GM19193 (cell line): Measurements from ENCODE around the gene CTIF.

Experiments
- POLR2A ChIP-seq: IDR thresholded peaks from 4 replicates; pipeline ENCODE4 v1.6.1; 2011; ENCODE audit not compliant: insufficient read depth, insufficient read length; ENCODE audit errors: extremely low read depth

CTIF gene

DNA sequence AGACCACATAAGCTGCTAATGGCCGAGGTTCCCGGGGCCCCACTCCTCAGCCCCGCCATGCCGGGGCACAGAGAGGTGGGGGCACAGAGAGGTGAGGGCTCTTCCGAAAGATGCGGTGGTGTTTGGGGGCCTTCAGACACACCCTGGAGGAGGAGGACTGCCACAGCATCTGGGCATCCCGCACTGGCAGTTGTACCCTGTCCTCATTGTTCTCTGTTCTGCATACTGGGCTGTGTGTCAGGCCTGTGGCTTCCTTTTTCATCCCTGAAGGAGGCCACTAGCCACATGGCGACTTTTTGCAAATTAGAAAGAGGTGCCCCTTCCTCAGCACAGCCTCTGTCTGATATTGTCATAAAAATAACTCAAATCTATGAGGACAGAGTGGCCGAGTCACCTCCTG is 150.1 kb downstream of the CTIF start:
- no peak for TF ChIP-seq POLR2A

DNA sequence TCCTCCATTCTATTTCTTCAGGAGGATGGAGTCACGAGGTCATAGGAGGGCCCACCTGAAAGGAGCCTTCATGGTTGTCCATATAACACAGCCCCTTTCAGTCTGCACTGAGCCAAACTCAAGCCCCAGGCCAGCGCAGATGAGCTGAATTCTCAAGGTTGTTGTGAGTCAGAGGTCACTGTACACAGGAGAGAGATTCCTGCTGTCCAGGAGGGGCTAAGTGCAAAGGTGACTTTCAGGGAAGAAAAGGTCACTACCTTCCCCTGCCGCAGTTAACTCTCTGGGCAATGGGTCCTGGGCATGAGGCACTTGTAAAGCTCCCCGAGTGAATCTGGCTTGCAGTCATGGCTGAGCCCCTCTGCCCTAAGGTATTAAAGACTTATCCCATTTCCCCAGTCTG is 150.7 kb downstream of the CTIF start:
- no peak for TF ChIP-seq POLR2A

DNA sequence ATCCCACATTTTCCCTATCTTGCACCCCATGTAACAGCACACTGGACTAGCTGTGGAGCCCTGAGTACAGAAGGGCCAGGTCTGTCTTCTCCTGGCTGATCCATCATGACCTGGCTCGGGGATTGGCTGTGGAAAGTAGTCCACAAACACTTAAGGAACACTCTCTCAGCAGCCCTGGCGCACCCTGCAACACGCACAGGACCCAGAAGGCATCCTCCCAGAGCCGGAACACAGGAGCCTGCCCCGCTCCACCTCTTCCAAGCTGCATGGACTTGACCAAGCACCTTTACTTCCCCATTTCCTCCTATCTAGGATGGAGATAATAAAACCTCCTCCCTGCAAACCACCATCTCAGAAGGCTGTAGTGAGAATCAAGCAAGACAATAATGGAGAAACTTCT is 151.7 kb downstream of the CTIF start:
- no peak for TF ChIP-seq POLR2A

DNA sequence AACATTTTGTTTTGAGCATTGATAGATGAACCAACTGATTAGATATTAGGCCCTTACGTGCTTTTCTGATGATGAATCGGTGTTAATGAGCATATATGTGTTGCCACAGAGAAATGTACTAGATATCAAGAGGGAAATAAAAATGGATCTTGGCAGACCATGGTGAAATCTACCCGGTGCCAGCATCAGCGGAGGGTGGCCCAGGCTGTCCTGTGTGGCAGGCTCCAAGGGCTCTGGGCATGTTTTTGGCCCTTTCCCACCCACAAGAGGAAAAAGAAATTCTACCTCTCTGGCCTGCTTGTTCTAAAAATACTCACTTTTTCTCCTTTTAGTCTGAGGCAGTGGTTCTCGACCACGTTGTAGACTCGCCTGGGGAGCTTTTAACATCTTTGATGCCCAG is 154.2 kb downstream of the CTIF start:
- TF ChIP-seq POLR2A: no peak

DNA sequence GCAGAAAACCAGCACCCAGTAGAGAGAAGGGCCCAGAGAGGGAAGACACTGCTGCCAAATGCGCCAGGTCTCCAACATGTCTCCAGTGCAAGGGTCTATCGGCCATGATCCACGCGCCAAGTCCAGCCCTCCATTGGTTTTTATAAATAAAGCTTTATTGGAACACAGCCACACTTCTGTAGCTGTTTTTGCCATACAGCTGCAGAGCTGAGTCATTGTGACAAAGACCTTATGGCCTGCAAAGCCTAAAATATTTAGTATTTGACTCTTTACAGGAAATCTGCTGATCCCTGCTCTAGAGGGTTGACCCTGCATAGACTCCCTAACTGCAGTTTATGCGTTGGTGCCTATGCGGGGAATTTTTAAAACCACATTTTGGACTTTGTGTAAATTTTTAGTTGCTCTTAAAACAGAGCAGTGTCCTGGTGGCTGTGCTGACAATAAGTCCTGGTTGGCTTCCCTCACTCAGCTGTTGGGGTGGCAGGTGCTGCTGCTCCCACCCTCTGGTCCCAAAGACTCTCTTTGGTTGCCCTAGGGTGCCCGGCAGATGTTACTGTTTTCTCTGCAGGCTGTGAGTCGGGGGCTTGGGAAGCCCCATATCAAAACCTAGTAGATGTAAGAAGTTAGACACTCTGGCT is 154.9 kb downstream of the CTIF start:
- TF ChIP-seq POLR2A: no peak

DNA sequence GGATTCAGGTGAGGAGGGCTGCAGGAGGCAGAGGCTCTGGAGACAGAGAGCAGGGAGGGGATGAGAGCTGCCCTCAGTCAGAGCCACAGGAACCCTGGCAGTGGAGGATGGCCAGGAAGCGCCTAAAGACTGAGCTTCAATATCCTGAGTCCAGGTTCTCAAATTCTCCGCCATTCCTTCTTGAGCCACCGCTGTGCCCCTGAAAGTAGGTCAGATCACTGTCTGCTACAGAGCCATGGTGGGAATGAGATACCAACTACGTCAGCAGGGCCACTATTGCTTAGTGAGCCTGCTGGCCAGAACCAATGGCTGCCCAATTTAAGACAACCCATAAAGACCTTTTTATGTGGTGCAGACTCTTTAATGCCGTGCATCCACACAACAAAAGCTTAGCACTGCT is 155.5 kb downstream of the CTIF start:
- TF ChIP-seq POLR2A: no peak

DNA sequence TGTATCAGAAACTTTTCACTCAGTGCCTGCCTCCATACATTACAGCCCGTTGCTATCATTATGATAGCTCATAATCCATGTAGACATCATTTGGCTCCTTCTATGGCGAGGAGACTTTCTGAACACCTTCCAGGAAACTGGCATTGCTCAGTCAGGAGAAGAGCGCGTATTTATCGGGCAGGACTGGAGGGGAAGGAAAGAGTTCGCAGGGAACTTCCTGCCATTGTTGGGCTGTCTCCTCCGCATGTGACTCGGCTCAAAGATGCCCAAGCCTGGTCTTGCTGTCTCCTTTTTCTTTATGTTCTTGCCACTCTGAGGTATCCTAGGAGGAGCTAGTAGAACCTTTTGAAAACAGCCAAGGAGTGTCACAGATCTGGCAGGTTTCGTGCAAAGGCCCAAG is 156.8 kb downstream of the CTIF start:
- TF ChIP-seq POLR2A: no peak

DNA sequence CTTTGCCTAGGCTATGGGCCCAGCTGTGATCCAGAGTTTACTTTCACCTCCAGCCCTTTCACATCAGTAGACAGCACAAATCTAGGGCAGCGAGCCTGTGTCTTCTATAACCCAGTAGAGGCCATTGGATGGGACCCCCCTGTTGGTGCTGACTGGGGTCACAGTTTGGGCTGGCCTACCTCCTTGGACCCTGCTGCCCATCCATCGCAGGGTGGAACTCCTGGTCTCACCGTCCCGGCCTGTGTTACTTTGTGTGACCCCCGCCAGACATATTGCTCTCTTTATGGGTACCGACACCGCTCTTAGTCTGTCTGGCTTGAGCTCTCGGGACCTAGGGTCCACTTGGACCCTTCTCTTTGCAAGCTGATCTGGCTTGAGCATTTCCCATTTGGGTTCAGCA is 157.4 kb downstream of the CTIF start:
- TF ChIP-seq POLR2A: no peak

DNA sequence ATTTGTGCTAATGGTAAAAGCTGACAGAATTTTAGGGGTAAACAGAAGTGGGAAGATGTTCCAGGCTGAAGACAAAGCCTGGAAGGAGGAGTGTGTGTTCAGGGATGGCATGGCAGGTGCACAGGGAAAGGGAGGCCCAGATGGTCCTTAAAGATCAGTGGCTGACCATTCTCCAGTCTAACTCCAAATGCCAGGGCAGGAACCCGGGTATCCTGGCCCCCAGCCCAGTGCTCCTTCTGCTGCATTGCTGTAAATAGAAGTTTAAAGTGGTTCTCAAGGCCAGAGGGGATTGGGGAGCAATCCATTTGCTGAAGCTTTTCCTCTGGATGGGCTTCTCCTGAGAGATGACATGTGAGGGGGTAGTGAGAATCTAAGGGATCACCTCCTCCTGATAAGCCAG is 158.6 kb downstream of the CTIF start:
- TF ChIP-seq POLR2A: no peak

DNA sequence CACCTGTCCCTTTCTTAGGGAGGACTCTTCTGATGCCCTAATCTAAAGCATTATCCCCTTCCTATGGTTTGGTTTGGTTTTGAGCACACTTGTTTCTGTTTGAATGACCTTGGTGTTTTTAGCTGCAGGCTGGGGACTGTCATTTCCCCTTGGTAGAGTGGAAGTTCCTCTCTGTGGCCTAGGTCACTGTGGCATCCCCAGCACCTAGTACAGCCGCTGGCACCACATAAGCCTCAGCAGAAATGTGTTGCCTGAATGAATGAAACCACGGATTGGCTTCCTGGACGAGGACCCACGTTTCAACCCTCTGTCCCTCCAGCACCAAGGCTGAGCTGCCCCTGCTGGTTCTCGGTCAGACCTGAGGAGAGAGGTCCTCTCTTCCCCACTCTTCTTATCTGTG is 159.9 kb downstream of the CTIF start:
- no peak for TF ChIP-seq POLR2A

DNA sequence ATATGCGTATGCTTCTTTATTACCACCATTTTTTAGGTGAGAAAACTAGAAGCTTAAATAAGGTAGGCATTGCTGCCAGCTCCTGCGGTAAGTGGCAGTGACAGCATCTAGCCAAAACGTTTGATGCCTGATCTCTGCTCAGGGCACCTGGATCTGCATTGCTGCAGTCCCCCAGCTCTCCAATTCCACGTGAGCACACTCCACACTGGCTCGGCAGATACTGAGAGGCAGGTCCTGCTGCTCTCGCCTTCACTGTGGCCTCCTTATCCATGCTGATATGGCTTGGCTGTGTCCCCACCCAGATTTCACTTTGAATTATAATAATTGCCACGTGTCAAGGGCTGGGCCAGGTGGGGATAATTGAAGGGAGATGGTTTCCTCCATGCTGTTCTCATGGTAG is 160.9 kb downstream of the CTIF start:
- TF ChIP-seq POLR2A: no peak

DNA sequence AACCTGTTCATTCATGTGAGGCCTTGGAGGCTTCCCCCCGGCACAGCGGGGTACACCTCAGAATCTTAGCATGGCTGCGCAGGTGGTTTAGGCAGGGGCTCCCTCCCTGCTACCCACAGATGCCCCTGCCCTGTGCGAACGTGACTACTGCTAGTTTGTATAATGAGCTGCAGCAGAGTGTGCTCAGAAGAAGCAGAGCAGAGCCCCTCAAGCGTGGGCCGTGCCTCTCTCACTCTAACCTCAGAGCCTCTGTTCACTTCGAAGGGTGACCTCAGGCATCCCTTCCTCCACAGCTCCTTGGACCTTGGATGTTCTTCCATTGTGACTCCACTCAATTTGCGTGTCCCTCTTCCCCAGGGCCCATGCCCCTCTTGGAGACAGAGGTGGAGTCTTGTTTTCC is 161.6 kb downstream of the CTIF start:
- TF ChIP-seq POLR2A: no peak

DNA sequence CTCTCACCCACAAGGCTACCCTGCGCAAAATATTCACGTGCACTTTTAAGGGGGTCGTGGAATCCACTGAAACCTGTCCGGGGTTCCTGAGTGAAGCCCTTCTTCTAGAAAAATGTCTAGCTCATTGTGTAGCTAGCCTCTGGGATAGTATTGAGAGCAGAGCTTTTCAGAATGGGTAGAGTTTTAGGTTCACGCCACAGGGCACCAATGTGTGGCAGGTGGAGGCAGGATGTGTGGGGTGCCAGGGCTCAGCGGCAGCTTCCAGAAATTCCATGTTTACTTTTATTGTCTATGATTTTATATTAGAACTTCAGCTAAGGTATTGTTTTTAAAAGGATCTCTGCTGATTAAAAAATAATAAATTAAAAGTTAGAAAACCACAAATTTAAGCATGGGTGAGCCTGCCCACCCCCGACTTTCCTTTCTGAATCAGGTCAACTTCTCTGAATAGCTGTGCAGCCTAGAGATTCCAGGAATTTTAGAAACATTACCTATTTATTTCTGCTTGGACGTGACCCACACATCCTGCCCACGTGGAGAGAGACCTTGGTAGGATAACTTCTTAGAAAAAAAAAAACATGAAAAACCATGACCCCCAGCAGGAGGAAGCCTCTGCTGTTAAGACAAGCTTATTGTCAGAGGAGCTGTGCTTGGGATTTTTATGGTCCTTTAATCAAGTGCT is 163.7 kb downstream of the CTIF start:
- no peak for TF ChIP-seq POLR2A

DNA sequence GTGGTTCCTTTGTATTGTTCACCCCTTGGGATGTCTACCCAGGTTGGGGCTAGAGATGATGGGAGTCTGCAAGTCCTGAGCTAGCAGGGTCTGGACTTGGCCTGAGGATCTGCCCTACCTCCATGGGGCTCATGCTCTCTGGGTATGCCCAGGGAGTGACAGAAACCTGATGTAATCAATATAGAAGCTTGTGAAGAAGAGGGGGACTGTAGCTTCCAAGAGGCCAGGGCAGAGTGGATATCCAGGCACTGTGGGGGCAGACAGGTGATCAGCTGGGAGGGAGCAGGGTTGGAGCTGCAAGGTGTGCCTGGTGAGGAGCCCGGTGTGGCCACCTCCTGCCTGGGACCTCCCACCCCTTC is 164.2 kb downstream of the CTIF start:
- TF ChIP-seq POLR2A: no peak

DNA sequence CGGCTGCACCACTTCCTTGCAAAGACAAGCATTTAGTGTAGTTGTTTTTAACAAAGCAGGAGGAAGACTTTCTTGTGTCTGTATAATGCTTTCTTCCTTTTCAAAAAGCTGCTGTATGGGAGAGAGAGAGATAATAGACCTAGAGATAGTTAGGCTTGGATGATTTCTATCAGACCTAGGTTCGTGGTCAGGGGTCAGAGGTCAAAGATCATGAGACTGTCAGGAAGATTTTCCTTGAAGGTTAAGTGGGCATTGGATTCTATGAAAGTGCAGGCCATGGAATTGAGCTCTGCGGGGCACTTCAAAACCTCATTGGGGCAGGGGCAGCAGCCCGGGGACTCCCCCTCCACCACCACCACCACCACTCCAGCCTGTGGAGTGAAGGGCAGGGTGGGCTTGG is 164.6 kb downstream of the CTIF start:
- TF ChIP-seq POLR2A: no peak

DNA sequence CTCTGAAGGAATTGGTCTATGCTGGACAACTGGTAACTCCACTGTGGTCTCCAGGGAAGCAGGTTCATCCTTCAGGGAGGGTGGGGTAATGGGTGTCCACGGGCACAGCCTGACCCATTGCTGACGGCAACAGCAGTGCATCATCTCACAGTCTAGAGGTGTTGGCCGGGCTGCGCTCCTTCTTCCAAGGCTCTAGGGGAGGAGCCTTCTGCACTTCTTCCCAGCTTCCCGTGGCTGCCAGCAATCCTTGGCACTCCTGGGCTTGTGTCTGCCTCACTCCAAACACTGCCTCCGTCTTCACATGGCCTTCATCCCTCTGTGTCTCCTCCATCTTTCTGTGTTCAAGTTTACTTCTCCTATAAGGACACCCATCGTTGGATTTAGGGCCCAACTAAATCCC is 166.2 kb downstream of the CTIF start:
- TF ChIP-seq POLR2A: no peak

DNA sequence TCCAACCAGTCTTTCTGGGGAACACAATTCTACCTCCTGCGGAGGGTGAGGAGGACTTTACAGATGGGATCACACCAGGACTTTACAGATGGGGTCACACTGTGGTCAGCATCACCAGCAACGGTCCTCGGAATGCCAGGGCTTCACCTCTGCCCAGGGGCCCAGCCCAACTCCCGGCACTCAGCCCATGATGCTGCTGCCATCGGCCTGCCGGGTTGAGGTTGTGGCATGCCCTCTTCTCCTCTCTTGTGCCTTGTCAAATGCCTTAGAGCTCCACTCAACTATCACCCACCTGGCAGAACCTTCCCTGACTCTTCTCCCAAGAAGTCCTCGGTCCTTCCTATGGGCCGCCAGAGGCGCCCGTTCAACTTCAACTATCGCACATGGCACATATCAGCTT is 166.7 kb downstream of the CTIF start:
- TF ChIP-seq POLR2A: no peak
